Measurements from ENCODE around the gene PRRT2.
"Not testable (repeated sequence)": the region's sequence is repeated elsewhere in the genome, so short reads cannot be mapped to it uniquely, and the experiment has no call there.

- not testable (repeated sequence) for TF ChIP-seq POLR2A (IDR thresholded peaks at IDR 0.05; ENCODE audit: low read depth); EP300 (IDR thresholded peaks at IDR 0.05); CTCF (IDR thresholded peaks at IDR 0.05)
Observed at GRCh38 chr16:29783094-29783953, 28.7 kb upstream of the PRRT2 start.
